Right lobe of liver (tissue), 4 donors: ENCODE measurements around the gene SYCE3.

Experiments
- CTCF ChIP-seq, 4 donors: fragments of 200-600 bp in 3 of 4; fragments of 450-650 bp in 1 of 4; IDR thresholded peaks; one replicate each; pipeline versions ENCODE4 v1.5.1 to v1.8.0; 2016 to 2022; ENCODE audit warnings: antibody characterized with exemption in 4 of 4, mild to moderate bottlenecking in 2 of 4
- POLR2A ChIP-seq: fragments of 450-650 bp; IDR thresholded peaks from one replicate; pipeline ENCODE4 v1.6.1; 2017; ENCODE audit warnings: antibody characterized with exemption, mild to moderate bottlenecking
- donor health status: DM: no; HTN: no; CAD: no.
- donor health status: DM: no; HTN: no; CAD: no.
- donor health status: DM: no; HTN: yes; CAD: no.

- TF ChIP-seq CTCF (IDR thresholded peaks at IDR 0.05) (no peak), POLR2A (no peak)
Measured at GRCh38 chr22:50572965-50573364, 10.2 kb upstream of the SYCE3 start.
